Activated CD4-positive, alpha-beta T cell treated with anti-CD3 and anti-CD28 coated beads, Interleukin-2, amount 50 U/mL, for 48 hours (primary cell): ENCODE data around the gene CDH4.
"Not testable (repeated sequence)": the region's sequence is repeated elsewhere in the genome, so short reads cannot be mapped to it uniquely, and the experiment has no call there.

Experiments
- DNase-seq, 2 experiments: peaks; one replicate each; pipeline ENCODE4 v3.0.0-alpha.2; 2020

The CDH4 gene

GRCh38 chr20:61982191-61982950 lies 730.3 kb downstream of the CDH4 start:
- no peak for DNase-seq

GRCh38 chr20:61982951-61983315 lies 730.9 kb downstream of the CDH4 start:
- no peak for DNase-seq

- DNase-seq, result no peak
Measured at GRCh38 chr20:61983965-61984364, 731.9 kb downstream of the CDH4 start.

- not testable (repeated sequence) for DNase-seq
Measured at GRCh38 chr20:61984431-61984830, 732.4 kb downstream of the CDH4 start.

- DNase-seq, result no peak
Measured at GRCh38 chr20:61985096-61985495, 733.0 kb downstream of the CDH4 start.

- DNase-seq, result no peak
Measured at GRCh38 chr20:61986762-61987321, 734.8 kb downstream of the CDH4 start.

GRCh38 chr20:61988665-61989064 lies 736.6 kb downstream of the CDH4 start:
- DNase-seq, result no peak

GRCh38 chr20:61989741-61990140 lies 737.7 kb downstream of the CDH4 start:
- no peak for DNase-seq
